Prostate gland (tissue), 2 donors: Measurements from ENCODE around the gene SQSTM1. TPM values are rescaled to one million over a fixed set of nuclear protein-coding genes. Genes with fewer than 3 reads are reported as not detected.

Experiments
- DNase-seq: peaks from one replicate; pipeline ENCODE4 v3.0.0-alpha.2; 2019; ENCODE audit warnings: low spot score
- H3K27ac ChIP-seq, 2 donors: fragments of 200-600 bp; sonication (generic); 2 replicates each; pipeline ENCODE4 v1.5.1; 2017 to 2019
- H3K27me3 ChIP-seq: fragments of 200-600 bp; sonication (generic); replicated peaks from 2 replicates; pipeline ENCODE4 v1.5.1; 2019; ENCODE audit not compliant: insufficient read depth
- H3K36me3 ChIP-seq, 2 donors: fragments of 200-600 bp; sonication (generic); 1 replicate in 1 of 2; 2 replicates in 1 of 2; pipeline versions ENCODE4 v1.5.1 to v1.8.1; 2017 to 2019
- H3K4me1 ChIP-seq: fragments of 200-600 bp; sonication (generic); replicated peaks from 2 replicates; pipeline ENCODE4 v1.5.1; 2019
- H3K4me3 ChIP-seq, 2 donors: fragments of 200-600 bp; sonication (generic); 2 replicates each; pipeline ENCODE4 v1.5.1; 2017 to 2019
- H3K9me3 ChIP-seq: fragments of 200-600 bp; sonication (generic); 2 replicates; pipeline ENCODE4 v1.5.1; 2017
- POLR2A ChIP-seq: fragments of 450-650 bp; IDR thresholded peaks from one replicate; pipeline ENCODE4 v1.6.1; 2016; ENCODE audit warnings: antibody characterized with exemption, mild to moderate bottlenecking
- POLR2AphosphoS5 ChIP-seq: sonication (generic); formaldehyde crosslinking; IDR thresholded peaks from one replicate; pipeline ENCODE4 v1.6.1; 2017; ENCODE audit warnings: antibody characterized with exemption
- WGBS: methylation state at CpG from one replicate; pipeline ENCODE4 v1.1.5; 2018; 5-methylcytosine and 5-hydroxymethylcytosine counted together
- intact Hi-C: fragments of 100-400 bp; cut with DNase I; formaldehyde crosslinking; loops from one replicate; pipeline ENCODE4 v1.14.2; 2022
- total RNA-seq, 2 donors: library from RNA; depleted of rRNA; stranded (reverse); fragments of >200 nt; gene quantifications; one replicate each; pipeline ENCODE4 v1.1.0, GENCODE V29; 2016
- TF ChIP-seq, protein P1 (sequence below), 4 experiments: fragments of 200-600 bp in 2 of 4; fragments of 450-650 bp in 2 of 4; sonication (generic) in 2 of 4; IDR thresholded peaks; 1 replicate in 3 of 4; 2 replicates in 1 of 4; pipeline ENCODE4 v1.5.1; 2016 to 2019; ENCODE audit warnings: antibody characterized with exemption in 4 of 4, mild to moderate bottlenecking in 2 of 4, moderate library complexity in 2 of 4

Gene SQSTM1
- total RNA-seq, 2 donors from 2014 or later = 377 to 527 TPM

GRCh38 chr5:179815491-179816249 is 5.0 kb upstream of the SQSTM1 start:
- intact Hi-C loops = no loop called here
- peaks cover 13% of the 10 kb centered on the region for H3K4me1 ChIP-seq
- DNase-seq = no peak
- no peaks in the 10 kb centered on the region for H3K9me3 ChIP-seq
- H3K27me3 ChIP-seq = no peaks in the 10 kb centered on the region
- H3K4me3 ChIP-seq = no peak overlapping the region
- H3K36me3 ChIP-seq = no peaks in the 10 kb centered on the region
- 96% methylated on average over 21 of the region's 21 CpGs for WGBS
- H3K27ac ChIP-seq = no peak overlapping the region
- TF ChIP-seq POLR2AphosphoS5 = no peak
- TF ChIP-seq, protein P1, sequence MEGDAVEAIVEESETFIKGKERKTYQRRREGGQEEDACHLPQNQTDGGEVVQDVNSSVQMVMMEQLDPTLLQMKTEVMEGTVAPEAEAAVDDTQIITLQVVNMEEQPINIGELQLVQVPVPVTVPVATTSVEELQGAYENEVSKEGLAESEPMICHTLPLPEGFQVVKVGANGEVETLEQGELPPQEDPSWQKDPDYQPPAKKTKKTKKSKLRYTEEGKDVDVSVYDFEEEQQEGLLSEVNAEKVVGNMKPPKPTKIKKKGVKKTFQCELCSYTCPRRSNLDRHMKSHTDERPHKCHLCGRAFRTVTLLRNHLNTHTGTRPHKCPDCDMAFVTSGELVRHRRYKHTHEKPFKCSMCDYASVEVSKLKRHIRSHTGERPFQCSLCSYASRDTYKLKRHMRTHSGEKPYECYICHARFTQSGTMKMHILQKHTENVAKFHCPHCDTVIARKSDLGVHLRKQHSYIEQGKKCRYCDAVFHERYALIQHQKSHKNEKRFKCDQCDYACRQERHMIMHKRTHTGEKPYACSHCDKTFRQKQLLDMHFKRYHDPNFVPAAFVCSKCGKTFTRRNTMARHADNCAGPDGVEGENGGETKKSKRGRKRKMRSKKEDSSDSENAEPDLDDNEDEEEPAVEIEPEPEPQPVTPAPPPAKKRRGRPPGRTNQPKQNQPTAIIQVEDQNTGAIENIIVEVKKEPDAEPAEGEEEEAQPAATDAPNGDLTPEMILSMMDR (IDR thresholded peaks at IDR 0.05) = no peak
- TF ChIP-seq POLR2A = no peak

- no peaks in the 10 kb centered on the region for H3K9me3 ChIP-seq
- peak overlapping the region; percentile 65 to 70 for H3K27ac ChIP-seq
- H3K36me3 ChIP-seq = no peaks in the 10 kb centered on the region
- intact Hi-C loops = no loop called here
- H3K4me3 ChIP-seq = peak overlapping the region; percentile 43 to 48
- no peak for DNase-seq
- peaks cover 13% of the 10 kb centered on the region for H3K4me1 ChIP-seq
- TF ChIP-seq, protein P1 (IDR thresholded peaks at IDR 0.05) = no peak
- TF ChIP-seq POLR2A (no peak), POLR2AphosphoS5 (no peak)
- no peaks in the 10 kb centered on the region for H3K27me3 ChIP-seq
- WGBS = 52% methylated on average over 23 of the region's 23 CpGs
Measured at GRCh38 chr5:179816401-179816795, 4.3 kb upstream of the SQSTM1 start.

DNA sequence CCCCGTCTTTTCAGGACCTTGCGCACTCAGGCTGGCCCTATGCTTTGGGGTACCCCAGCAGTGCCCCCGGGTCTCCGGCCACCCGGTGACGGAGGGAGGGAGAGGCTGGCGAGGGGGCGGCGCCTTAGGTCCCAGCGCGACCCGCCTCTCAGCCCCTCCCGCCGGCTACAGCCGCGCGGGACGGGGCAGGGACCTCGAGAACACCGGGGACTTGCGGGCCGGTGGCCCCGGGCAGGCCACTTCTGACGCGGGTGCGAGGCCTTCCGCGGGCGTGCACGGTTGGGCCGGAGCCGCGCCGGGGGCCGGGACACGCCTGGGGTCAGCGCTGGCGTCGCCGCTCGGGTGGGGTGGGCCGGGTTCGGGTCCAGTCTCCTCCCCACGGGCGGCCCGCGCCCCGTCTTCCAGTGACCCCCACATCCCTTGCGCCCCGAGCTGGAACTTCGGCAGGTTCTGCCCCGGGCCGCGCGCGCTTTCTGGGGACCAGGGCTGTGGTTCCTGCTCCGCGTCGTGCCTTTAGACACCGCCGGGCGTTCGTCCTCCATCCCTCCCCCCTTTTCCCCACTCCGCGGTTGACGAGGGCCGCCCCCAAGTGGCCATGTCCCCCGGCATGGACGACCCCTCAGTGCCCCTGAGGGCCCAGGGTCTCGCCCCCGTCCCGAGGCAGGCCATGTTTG is 3.8 kb upstream of the SQSTM1 start:
- peaks cover 13% of the 10 kb centered on the region for H3K4me1 ChIP-seq
- intact Hi-C loops = no loop called here
- no peaks in the 10 kb centered on the region for H3K9me3 ChIP-seq
- H3K36me3 ChIP-seq = no peaks in the 10 kb centered on the region
- peak overlapping the region; percentile 43 to 48 for H3K4me3 ChIP-seq
- H3K27ac ChIP-seq = peak overlapping the region; percentile 65 to 70
- no peaks in the 10 kb centered on the region for H3K27me3 ChIP-seq
- TF ChIP-seq POLR2A (peak; percentile 65), POLR2AphosphoS5 (no peak)
- TF ChIP-seq, protein P1 (IDR thresholded peaks at IDR 0.05) = peak in 1 of 4 experiments; percentile 11
- no peak for DNase-seq
- 2% methylated on average over 69 of the region's 72 CpGs for WGBS

DNA sequence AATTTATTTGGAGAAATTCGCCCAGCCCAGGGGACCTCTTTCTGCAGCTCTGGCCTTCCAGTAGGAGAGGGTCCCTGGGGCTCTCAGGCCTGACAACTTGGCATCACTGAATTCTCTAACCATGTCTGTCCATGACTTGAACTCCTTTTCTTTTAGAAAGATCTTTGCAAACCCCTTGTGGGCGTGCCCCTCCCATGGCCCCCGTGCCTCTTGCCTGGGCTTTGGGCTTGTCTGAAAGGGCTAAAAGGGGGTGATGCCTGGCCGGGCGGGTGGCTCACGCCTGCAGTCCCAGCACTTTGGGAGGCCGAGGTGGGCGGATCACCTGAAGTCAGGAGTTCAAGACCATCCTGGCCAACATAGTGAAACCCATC is 3.2 kb upstream of the SQSTM1 start:
- H3K27me3 ChIP-seq = no peaks in the 10 kb centered on the region
- peak overlapping the region; percentile 43 to 48 for H3K4me3 ChIP-seq
- H3K4me1 ChIP-seq = peaks cover 13% of the 10 kb centered on the region
- H3K27ac ChIP-seq = peak overlapping the region; percentile 65 to 70
- no peak for DNase-seq
- no peaks in the 10 kb centered on the region for H3K9me3 ChIP-seq
- no peaks in the 10 kb centered on the region for H3K36me3 ChIP-seq
- intact Hi-C loops = no loop called here
- TF ChIP-seq POLR2A (no peak), POLR2AphosphoS5 (no peak)
- TF ChIP-seq, protein P1 (IDR thresholded peaks at IDR 0.05) = no peak
- 88% methylated on average over 8 of the region's 8 CpGs for WGBS
